ENCODE data around the gene BPIFB6. TPM values are rescaled to one million over a fixed set of nuclear protein-coding genes. Genes with fewer than 3 reads are reported as not detected.

BPIFB6 gene
- total RNA-seq, 1 donor from 2014 or later, result not detected

DNA sequence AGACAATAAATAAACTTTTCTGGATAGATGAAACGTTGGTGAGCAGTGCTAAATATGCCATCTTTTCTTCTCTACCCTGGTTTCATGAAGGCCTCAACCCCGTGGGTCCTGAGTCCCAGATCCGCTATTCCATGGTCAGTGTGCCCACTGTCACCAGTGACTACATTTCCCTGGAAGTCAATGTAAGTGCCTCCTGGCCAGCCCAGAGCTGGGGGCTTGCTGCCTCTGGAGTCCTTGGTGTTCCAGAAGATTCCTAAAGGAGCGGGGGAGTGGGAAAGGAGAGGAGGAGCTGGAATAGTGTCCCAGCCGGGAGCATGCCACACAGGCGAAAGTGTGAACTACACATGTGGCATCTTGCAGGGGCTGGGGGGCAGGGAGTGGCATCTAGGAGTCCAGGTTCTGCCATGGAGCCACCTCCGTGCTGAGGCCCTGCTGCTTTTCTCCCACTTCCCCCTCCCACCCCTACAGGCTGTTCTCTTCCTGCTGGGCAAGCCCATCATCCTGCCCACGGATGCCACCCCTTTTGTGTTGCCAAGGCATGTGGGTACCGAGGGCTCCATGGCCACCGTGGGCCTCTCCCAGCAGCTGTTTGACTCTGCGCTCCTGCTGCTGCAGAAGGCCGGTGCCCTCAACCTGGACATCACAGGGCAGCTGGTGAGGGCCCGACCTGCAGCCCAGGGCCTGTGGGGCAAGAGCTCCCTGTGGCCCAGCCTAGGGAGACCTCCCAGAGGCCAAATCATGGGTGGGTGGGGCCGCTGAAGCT is 13.1 kb upstream of the BPIFB6 start:
- Histone ChIP-seq H3K27me3 (ENCODE audit: control insufficient read depth, insufficient read depth, low read length) (no peaks in the 10 kb centered on the region), H3K36me3 (ENCODE audit: control insufficient read depth, insufficient read depth, low read length) (no peaks in the 10 kb centered on the region), H3K4me3 (ENCODE audit: low read depth, low read length) (no peak overlapping the region)
- TF ChIP-seq, protein P1, sequence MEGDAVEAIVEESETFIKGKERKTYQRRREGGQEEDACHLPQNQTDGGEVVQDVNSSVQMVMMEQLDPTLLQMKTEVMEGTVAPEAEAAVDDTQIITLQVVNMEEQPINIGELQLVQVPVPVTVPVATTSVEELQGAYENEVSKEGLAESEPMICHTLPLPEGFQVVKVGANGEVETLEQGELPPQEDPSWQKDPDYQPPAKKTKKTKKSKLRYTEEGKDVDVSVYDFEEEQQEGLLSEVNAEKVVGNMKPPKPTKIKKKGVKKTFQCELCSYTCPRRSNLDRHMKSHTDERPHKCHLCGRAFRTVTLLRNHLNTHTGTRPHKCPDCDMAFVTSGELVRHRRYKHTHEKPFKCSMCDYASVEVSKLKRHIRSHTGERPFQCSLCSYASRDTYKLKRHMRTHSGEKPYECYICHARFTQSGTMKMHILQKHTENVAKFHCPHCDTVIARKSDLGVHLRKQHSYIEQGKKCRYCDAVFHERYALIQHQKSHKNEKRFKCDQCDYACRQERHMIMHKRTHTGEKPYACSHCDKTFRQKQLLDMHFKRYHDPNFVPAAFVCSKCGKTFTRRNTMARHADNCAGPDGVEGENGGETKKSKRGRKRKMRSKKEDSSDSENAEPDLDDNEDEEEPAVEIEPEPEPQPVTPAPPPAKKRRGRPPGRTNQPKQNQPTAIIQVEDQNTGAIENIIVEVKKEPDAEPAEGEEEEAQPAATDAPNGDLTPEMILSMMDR (IDR thresholded peaks at IDR 0.05; ENCODE audit: insufficient read depth, low read length, severe bottlenecking), result no peak
- FAIRE-seq (no peak), DNase-seq (ENCODE audit: low read depth) (no peak)

DNA sequence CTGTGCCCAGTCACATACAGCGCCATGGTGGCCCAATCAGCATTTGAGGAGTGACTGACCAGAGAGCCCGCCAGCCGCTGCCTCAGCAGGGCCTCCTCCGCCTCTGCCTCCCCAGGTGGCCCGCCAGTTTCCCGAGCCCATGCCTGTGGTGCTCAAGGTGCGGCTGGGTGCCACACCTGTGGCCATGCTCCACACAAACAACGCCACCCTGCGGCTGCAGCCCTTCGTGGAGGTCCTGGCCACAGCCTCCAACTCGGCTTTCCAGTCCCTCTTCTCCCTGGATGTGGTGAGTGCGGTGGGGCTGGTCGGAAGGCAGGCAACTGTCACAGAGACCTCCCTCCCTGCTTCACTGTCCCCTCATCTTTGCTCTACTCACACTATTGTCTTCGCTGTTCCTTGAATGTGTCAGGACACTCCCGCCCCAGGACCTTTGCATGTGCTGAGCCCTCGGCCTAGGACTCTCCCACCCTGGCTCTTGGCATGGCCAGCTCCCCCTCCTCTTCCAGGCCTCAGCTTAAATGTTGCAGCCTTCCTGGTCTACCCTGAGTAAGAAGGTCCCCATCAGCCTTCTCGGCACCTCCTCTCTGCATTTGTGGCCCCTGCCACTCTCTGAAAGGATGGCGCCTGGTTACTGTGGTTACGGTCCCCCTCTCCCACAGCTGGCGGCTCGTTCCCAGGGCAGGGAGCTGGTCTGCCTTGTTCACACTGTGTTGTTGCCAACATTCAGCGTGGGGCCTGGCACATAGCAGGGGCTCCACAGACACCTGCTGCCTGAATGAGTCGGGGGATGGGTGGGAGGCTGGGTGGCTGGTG is 11.8 kb upstream of the BPIFB6 start:
- FAIRE-seq (no peak), DNase-seq (ENCODE audit: low read depth) (no peak)
- Histone ChIP-seq H3K27me3 (ENCODE audit: control insufficient read depth, insufficient read depth, low read length) (no peaks in the 10 kb centered on the region), H3K36me3 (ENCODE audit: control insufficient read depth, insufficient read depth, low read length) (no peaks in the 10 kb centered on the region), H3K4me3 (ENCODE audit: low read depth, low read length) (no peak overlapping the region)
- TF ChIP-seq, protein P1 (IDR thresholded peaks at IDR 0.05; ENCODE audit: insufficient read depth, low read length, severe bottlenecking), result no peak

DNA sequence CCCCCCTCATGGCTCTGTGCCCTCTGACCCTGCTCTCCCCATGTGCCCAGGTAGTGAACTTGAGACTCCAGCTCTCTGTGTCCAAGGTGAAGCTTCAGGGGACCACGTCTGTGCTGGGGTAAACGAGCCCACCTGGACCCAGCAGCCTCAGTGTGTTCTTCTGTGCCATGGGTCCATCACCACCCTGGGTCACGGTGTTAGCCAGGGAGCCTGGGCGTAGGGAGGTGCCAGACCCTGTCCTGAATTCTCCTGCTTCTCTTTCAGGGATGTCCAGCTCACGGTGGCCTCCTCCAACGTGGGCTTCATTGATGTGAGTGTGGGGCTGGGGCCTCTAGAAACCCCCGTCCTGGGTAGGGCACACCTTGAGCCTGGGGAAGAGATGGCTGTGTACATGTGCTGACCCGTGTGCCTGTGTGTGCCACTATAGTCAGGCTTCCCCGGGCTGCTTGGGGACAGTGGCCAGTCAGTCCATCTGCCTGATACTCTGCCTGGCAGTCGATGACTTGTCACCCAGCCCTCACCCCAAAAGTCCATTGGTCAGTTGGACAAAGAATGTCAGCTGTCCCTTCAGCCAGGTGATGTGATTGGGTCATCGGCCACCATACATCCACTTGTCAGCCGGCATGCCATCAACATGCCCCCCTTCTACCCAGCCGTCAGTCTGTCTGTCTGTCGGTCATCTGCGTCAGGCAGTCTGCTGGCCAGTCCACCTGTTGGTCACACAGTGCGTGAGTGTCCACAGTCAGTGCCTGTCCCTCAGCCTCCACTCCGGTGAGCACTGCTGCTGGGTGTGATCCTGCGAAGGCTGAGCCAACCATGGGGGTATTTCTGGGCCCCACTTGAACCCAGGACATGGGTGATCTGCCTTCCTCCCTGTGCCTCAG is 10.9 kb upstream of the BPIFB6 start:
- DNase-seq (ENCODE audit: low read depth) (no peak), FAIRE-seq (no peak)
- TF ChIP-seq, protein P1 (IDR thresholded peaks at IDR 0.05; ENCODE audit: insufficient read depth, low read length, severe bottlenecking), result no peak
- Histone ChIP-seq H3K27me3 (ENCODE audit: control insufficient read depth, insufficient read depth, low read length) (no peaks in the 10 kb centered on the region), H3K4me3 (ENCODE audit: low read depth, low read length) (no peak overlapping the region), H3K36me3 (ENCODE audit: control insufficient read depth, insufficient read depth, low read length) (no peaks in the 10 kb centered on the region)

DNA sequence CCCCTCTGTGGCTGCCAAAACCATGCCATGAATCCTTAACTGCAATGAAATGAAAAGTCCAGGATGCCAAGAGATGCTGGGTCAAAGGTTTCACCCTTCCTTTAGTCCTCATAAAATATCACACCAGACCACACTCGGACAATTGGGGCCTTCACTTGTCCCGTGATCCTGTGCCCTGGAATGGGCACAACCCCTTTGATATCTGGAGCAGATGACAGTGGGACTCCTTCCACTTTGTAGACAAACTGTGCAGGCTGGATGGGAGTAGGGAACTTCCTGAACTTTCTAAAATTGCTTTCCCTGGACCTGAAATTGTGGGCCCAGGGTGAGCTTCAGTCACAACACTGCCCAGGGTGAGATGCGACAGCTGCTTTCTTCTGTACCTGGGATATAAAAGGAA is 9.6 kb upstream of the BPIFB6 start:
- TF ChIP-seq, protein P1 (IDR thresholded peaks at IDR 0.05; ENCODE audit: insufficient read depth, low read length, severe bottlenecking), result no peak
- Histone ChIP-seq H3K36me3 (ENCODE audit: control insufficient read depth, insufficient read depth, low read length) (no peaks in the 10 kb centered on the region), H3K27me3 (ENCODE audit: control insufficient read depth, insufficient read depth, low read length) (no peaks in the 10 kb centered on the region), H3K4me3 (ENCODE audit: low read depth, low read length) (no peak overlapping the region)
- DNase-seq (ENCODE audit: low read depth) (no peak), FAIRE-seq (no peak)

DNA sequence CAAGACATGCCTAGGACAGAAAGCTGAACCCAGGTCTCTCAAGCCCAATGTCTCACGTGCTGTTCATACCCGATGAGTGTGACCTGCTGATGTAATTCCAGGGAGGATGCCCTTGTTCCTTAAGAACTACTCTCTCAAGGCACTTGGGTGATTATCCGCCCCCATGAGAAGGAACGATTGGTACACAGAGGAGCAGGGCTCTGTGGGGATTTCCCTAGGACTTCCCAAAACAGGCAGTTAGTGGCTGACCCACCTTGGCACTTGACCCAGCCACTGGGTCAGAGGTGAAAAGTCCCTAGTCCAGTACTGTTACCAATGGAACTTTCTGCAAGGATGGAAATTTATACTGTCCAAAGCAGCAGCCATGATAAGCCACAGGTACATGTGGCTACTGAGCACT is 9.2 kb upstream of the BPIFB6 start:
- no peak for DNase-seq (ENCODE audit: low read depth)

More for the DNA sequence above, 9.2 kb upstream of the BPIFB6 start:
- TF ChIP-seq, protein P1 (IDR thresholded peaks at IDR 0.05; ENCODE audit: insufficient read depth, low read length, severe bottlenecking), result no peak
- no peak overlapping the region for H3K4me3 ChIP-seq (ENCODE audit: low read depth, low read length)
- no peaks in the 10 kb centered on the region for H3K27me3 ChIP-seq (ENCODE audit: control insufficient read depth, insufficient read depth, low read length)
- no peaks in the 10 kb centered on the region for H3K36me3 ChIP-seq (ENCODE audit: control insufficient read depth, insufficient read depth, low read length)
- no peak for FAIRE-seq
